ENCODE data around the gene ST6GALNAC5. TPM values are rescaled to one million over a fixed set of nuclear protein-coding genes. Genes with fewer than 3 reads are reported as not detected.

ST6GALNAC5 gene
- total RNA-seq, 4 donors from 2014 or later = 1.8 to 5.1 (median 3.7) TPM; not detected in 1

GRCh38 chr1:77084457-77084856 lies 217.2 kb downstream of the ST6GALNAC5 start:
- H3K27ac ChIP-seq = no peak overlapping the region
- no peak for DNase-seq
- TF ChIP-seq CTCF (IDR thresholded peaks at IDR 0.05) (no peak), POLR2A (IDR thresholded peaks at IDR 0.05) (no peak)
- H3K4me3 ChIP-seq = no peak overlapping the region
- no peaks in the 10 kb centered on the region for H3K36me3 ChIP-seq
- H3K27me3 ChIP-seq = no peaks in the 10 kb centered on the region
- no peaks in the 10 kb centered on the region for H3K9me3 ChIP-seq
- no peaks in the 10 kb centered on the region for H3K4me1 ChIP-seq

- H3K36me3 ChIP-seq = no peaks in the 10 kb centered on the region
- no peaks in the 10 kb centered on the region for H3K4me1 ChIP-seq
- no peak overlapping the region for H3K27ac ChIP-seq
- no peaks in the 10 kb centered on the region for H3K9me3 ChIP-seq
- no peak overlapping the region for H3K4me3 ChIP-seq
- no peak for DNase-seq
- H3K27me3 ChIP-seq = no peaks in the 10 kb centered on the region
- TF ChIP-seq CTCF (IDR thresholded peaks at IDR 0.05) (no peak), POLR2A (IDR thresholded peaks at IDR 0.05) (no peak)
Observed at GRCh38 chr1:77085109-77085508, 217.8 kb downstream of the ST6GALNAC5 start.

- no peak for DNase-seq
- Histone ChIP-seq H3K4me3 (no peak overlapping the region), H3K27ac (no peak overlapping the region), H3K4me1 (no peaks in the 10 kb centered on the region), H3K36me3 (no peaks in the 10 kb centered on the region), H3K27me3 (no peaks in the 10 kb centered on the region), H3K9me3 (no peaks in the 10 kb centered on the region)
- TF ChIP-seq POLR2A (IDR thresholded peaks at IDR 0.05) (no peak), CTCF (IDR thresholded peaks at IDR 0.05) (no peak)
Observed at GRCh38 chr1:77089756-77090155, 222.5 kb downstream of the ST6GALNAC5 start.

- Histone ChIP-seq H3K27ac (no peak overlapping the region), H3K36me3 (no peaks in the 10 kb centered on the region), H3K9me3 (no peaks in the 10 kb centered on the region), H3K4me1 (no peaks in the 10 kb centered on the region), H3K27me3 (no peaks in the 10 kb centered on the region), H3K4me3 (no peak overlapping the region)
- DNase-seq = no peak
- TF ChIP-seq POLR2A (IDR thresholded peaks at IDR 0.05) (no peak), CTCF (IDR thresholded peaks at IDR 0.05) (no peak)
Observed at GRCh38 chr1:77095236-77095635, 228.0 kb downstream of the ST6GALNAC5 start.

GRCh38 chr1:77096496-77097255 lies 229.4 kb downstream of the ST6GALNAC5 start:
- no peaks in the 10 kb centered on the region for H3K36me3 ChIP-seq
- H3K27ac ChIP-seq = no peak overlapping the region
- H3K4me3 ChIP-seq = no peak overlapping the region
- TF ChIP-seq POLR2A (IDR thresholded peaks at IDR 0.05) (no peak), CTCF (IDR thresholded peaks at IDR 0.05) (no peak)
- H3K4me1 ChIP-seq = no peaks in the 10 kb centered on the region
- DNase-seq = no peak
- no peaks in the 10 kb centered on the region for H3K27me3 ChIP-seq
- H3K9me3 ChIP-seq = no peaks in the 10 kb centered on the region

Measured in Peyer's patch (tissue), 4 donors.